Measurements from ENCODE around the gene VPS37C.

The VPS37C gene

DNA sequence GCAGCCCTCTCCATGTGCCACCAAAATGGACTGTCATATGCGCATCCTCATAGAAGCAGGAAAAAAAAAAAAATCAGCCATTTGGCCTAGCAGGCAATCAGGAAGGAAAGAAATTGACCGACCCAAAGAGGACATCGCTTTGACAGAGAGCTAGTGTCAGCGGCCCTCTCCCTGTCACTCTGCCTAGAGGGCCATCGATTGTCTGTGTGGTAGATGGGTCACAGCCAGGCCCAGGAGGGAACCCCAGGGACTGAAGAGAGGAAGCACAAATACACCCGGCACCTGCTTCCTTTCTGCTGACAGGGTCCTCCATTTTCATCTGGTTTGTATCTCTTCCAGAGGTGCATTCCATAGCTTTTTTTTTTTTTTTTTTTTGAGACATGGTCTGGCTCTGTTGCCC, 21.8 kb downstream of the VPS37C start:
- H3K4me3 ChIP-seq = peak overlapping the region in 7 of 10 experiments; percentile 14 to 38 (median 33); a peak in 10 of 20 replicates
- peaks cover 66 to 99% (median 80%) of the 10 kb centered on the region in 11 experiments for H4K20me1 ChIP-seq
- no peaks in the 10 kb centered on the region for H3K9me3 ChIP-seq (replicated peaks in 1 of 11)
- H3K4me2 ChIP-seq = peak overlapping the region; percentile 70 to 93 (median 88)
- peaks cover 0 to 51% (median 0%) of the 10 kb centered on the region in 11 experiments; a peak in 9 of 22 replicates for H3K36me3 ChIP-seq
- H3K27me3 ChIP-seq = peaks cover 0 to 17% (median 8%) of the 10 kb centered on the region in 11 experiments; a peak in 10 of 22 replicates
- peak overlapping the region in 7 of 11 experiments; percentile 12 to 66 (median 32); a peak in 11 of 22 replicates for H3K9ac ChIP-seq
- peak overlapping the region in 6 of 11 experiments; percentile 2 to 65 (median 51); a peak in 11 of 22 replicates for H3K27ac ChIP-seq
- TF ChIP-seq Cebpa-rat (IDR thresholded peaks at IDR 0.05) = no peak
- peaks cover 51 to 79% (median 60%) of the 10 kb centered on the region in 10 experiments for H3K4me1 ChIP-seq

GRCh38 chr11:61138935-61139334, 22.3 kb downstream of the VPS37C start:
- peak overlapping the region; percentile 70 to 93 (median 88) for H3K4me2 ChIP-seq
- H3K27me3 ChIP-seq = peaks cover 0 to 17% (median 8%) of the 10 kb centered on the region in 11 experiments; a peak in 10 of 22 replicates
- H3K9me3 ChIP-seq (replicated peaks in 1 of 11) = no peaks in the 10 kb centered on the region
- H3K27ac ChIP-seq = peak overlapping the region in 6 of 11 experiments; percentile 2 to 65 (median 51); a peak in 11 of 22 replicates
- H3K9ac ChIP-seq = peak overlapping the region in 7 of 11 experiments; percentile 12 to 66 (median 36); a peak in 12 of 22 replicates
- TF ChIP-seq Cebpa-rat (IDR thresholded peaks at IDR 0.05) = peak in 4 of 11 experiments; percentile 30 to 70 (median 51); a peak in 4 of 22 replicates
- peaks cover 0 to 54% (median 0%) of the 10 kb centered on the region in 11 experiments; a peak in 9 of 22 replicates for H3K36me3 ChIP-seq
- H3K4me1 ChIP-seq = peaks cover 51 to 74% (median 58%) of the 10 kb centered on the region in 10 experiments
- peak overlapping the region in 7 of 10 experiments; percentile 14 to 38 (median 33); a peak in 10 of 20 replicates for H3K4me3 ChIP-seq
- peaks cover 71 to 99% (median 83%) of the 10 kb centered on the region in 11 experiments for H4K20me1 ChIP-seq

GRCh38 chr11:61134801-61135257, 26.4 kb downstream of the VPS37C start:
- H3K4me1 ChIP-seq = peaks cover 35 to 75% (median 57%) of the 10 kb centered on the region in 10 experiments
- H3K4me3 ChIP-seq = no peak overlapping the region
- no peak overlapping the region for H3K9ac ChIP-seq
- no peaks in the 10 kb centered on the region for H3K9me3 ChIP-seq (replicated peaks in 1 of 11)
- H3K27me3 ChIP-seq = peaks cover 0 to 17% (median 8%) of the 10 kb centered on the region in 11 experiments; a peak in 10 of 22 replicates
- peaks cover 0 to 79% (median 0%) of the 10 kb centered on the region in 11 experiments; a peak in 11 of 22 replicates for H3K36me3 ChIP-seq
- H3K4me2 ChIP-seq = peak overlapping the region in 3 of 11 experiments; percentile 2 to 41 (median 30); a peak in 1 of 22 replicates
- no peak for TF ChIP-seq Cebpa-rat (IDR thresholded peaks at IDR 0.05)
- H4K20me1 ChIP-seq = peaks cover 61 to 100% (median 75%) of the 10 kb centered on the region in 11 experiments
- no peak overlapping the region for H3K27ac ChIP-seq

GRCh38 chr11:61133956-61134662, 27.1 kb downstream of the VPS37C start:
- H3K27ac ChIP-seq = no peak overlapping the region
- no peak for TF ChIP-seq Cebpa-rat (IDR thresholded peaks at IDR 0.05)
- H4K20me1 ChIP-seq = peaks cover 58 to 100% (median 73%) of the 10 kb centered on the region in 11 experiments
- no peak overlapping the region; a peak in 1 of 22 replicates for H3K4me2 ChIP-seq
- peaks cover 0 to 85% (median 0%) of the 10 kb centered on the region in 11 experiments; a peak in 11 of 22 replicates for H3K36me3 ChIP-seq
- no peak overlapping the region for H3K4me3 ChIP-seq
- H3K9me3 ChIP-seq (replicated peaks in 1 of 11) = no peaks in the 10 kb centered on the region
- peaks cover 35 to 75% (median 57%) of the 10 kb centered on the region in 10 experiments for H3K4me1 ChIP-seq
- H3K9ac ChIP-seq = no peak overlapping the region
- peaks cover 0 to 17% (median 8%) of the 10 kb centered on the region in 11 experiments; a peak in 10 of 22 replicates for H3K27me3 ChIP-seq

GRCh38 chr11:61133145-61133544, 28.1 kb downstream of the VPS37C start:
- peaks cover 30 to 71% (median 50%) of the 10 kb centered on the region in 10 experiments for H3K4me1 ChIP-seq
- H3K9ac ChIP-seq = no peak overlapping the region; a peak in 2 of 22 replicates
- no peak for TF ChIP-seq Cebpa-rat (IDR thresholded peaks at IDR 0.05)
- H3K4me3 ChIP-seq = no peak overlapping the region
- peaks cover 0 to 13% (median 4%) of the 10 kb centered on the region in 11 experiments; a peak in 8 of 22 replicates for H3K27me3 ChIP-seq
- H3K36me3 ChIP-seq = peaks cover 0 to 89% (median 0%) of the 10 kb centered on the region in 11 experiments; a peak in 11 of 22 replicates
- H3K9me3 ChIP-seq (replicated peaks in 1 of 11) = no peaks in the 10 kb centered on the region
- H4K20me1 ChIP-seq = peaks cover 49 to 98% (median 68%) of the 10 kb centered on the region in 11 experiments
- H3K27ac ChIP-seq = no peak overlapping the region
- peak overlapping the region in 10 of 11 experiments; percentile 3 to 82 (median 64); a peak in 17 of 22 replicates for H3K4me2 ChIP-seq

- H4K20me1 ChIP-seq = peaks cover 44 to 97% (median 63%) of the 10 kb centered on the region in 11 experiments
- peak overlapping the region in 10 of 11 experiments; percentile 3 to 82 (median 64); a peak in 18 of 22 replicates for H3K4me2 ChIP-seq
- H3K27ac ChIP-seq = no peak overlapping the region
- H3K27me3 ChIP-seq = peaks cover 0 to 9% (median 0%) of the 10 kb centered on the region in 11 experiments; a peak in 4 of 22 replicates
- H3K4me1 ChIP-seq = peaks cover 30 to 66% (median 47%) of the 10 kb centered on the region in 10 experiments
- no peaks in the 10 kb centered on the region for H3K9me3 ChIP-seq (replicated peaks in 1 of 11)
- no peak for TF ChIP-seq Cebpa-rat (IDR thresholded peaks at IDR 0.05)
- H3K4me3 ChIP-seq = no peak overlapping the region
- H3K36me3 ChIP-seq = peaks cover 0 to 87% (median 0%) of the 10 kb centered on the region in 11 experiments; a peak in 11 of 22 replicates
- peak overlapping the region in 3 of 11 experiments; percentile 18 to 44 (median 23); a peak in 3 of 22 replicates for H3K9ac ChIP-seq
These were observed 28.6 kb downstream of the VPS37C start for GRCh38 chr11:61132646-61133045.

DNA sequence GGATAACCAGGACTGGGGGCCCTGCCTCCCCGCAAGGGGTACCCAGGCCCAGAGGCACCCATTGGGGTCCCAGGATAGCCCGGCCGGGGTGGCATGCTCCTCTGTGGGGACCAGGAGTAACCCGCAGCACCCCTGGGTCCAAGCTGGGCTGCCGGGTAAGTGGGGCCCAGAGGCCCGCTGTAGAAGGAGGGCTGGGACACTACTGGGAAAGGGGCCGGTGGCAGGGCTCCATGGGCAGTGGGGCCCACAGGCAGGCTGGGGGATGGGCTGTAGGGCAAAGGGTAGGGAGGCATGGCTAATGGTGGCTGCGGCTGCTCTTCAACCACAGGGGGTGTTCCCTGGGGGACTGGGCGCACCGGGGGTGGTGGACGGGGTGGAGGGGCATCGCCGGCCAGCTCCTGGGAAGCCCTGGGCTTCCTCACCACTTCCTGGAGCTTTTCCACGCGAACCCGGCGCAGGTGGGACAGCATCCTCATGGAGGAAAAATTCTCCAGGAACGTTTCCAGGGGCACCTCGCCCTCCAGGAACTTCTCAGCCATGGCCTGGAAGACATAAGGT, 29.1 kb downstream of the VPS37C start:
- peak overlapping the region in 9 of 11 experiments; percentile 37 to 82 (median 65); a peak in 16 of 22 replicates for H3K4me2 ChIP-seq
- peaks cover 0 to 87% (median 0%) of the 10 kb centered on the region in 11 experiments; a peak in 11 of 22 replicates for H3K36me3 ChIP-seq
- TF ChIP-seq Cebpa-rat (IDR thresholded peaks at IDR 0.05) = no peak
- no peak overlapping the region for H3K27ac ChIP-seq
- peaks cover 39 to 96% (median 57%) of the 10 kb centered on the region in 11 experiments for H4K20me1 ChIP-seq
- no peaks in the 10 kb centered on the region for H3K9me3 ChIP-seq (replicated peaks in 1 of 11)
- peak overlapping the region in 3 of 11 experiments; percentile 18 to 44 (median 23); a peak in 3 of 22 replicates for H3K9ac ChIP-seq
- no peak overlapping the region for H3K4me3 ChIP-seq
- peaks cover 0 to 3% (median 0%) of the 10 kb centered on the region in 11 experiments; a peak in 3 of 22 replicates for H3K27me3 ChIP-seq
- peaks cover 30 to 65% (median 45%) of the 10 kb centered on the region in 10 experiments for H3K4me1 ChIP-seq

DNA sequence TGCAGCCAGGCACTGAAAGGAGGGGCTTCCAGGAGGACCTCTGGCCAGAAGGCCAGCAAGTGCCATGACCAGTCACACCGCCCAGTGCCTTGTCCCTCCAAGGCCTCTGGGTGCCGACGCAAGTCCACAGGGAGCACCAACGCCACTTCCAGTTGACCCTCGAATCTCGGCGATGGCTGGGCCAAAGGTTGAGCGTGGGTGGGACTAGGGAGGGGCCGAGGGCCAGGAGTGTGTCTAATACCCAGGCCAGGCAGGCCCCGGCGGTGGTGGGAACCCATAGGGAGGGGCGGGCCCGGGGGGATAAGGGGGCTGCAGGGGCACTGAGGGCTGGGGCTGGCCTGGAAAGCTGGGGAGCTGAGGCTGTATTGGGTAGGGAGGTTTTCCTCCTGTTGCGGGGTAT, 29.6 kb downstream of the VPS37C start:
- H3K4me2 ChIP-seq = peak overlapping the region in 8 of 11 experiments; percentile 50 to 82 (median 68); a peak in 12 of 22 replicates
- no peaks in the 10 kb centered on the region for H3K27me3 ChIP-seq
- H3K36me3 ChIP-seq = peaks cover 0 to 87% (median 0%) of the 10 kb centered on the region in 11 experiments; a peak in 11 of 22 replicates
- H3K27ac ChIP-seq = no peak overlapping the region
- no peaks in the 10 kb centered on the region for H3K9me3 ChIP-seq (replicated peaks in 1 of 11)
- peaks cover 30 to 70% (median 48%) of the 10 kb centered on the region in 10 experiments for H3K4me1 ChIP-seq
- H4K20me1 ChIP-seq = peaks cover 34 to 96% (median 53%) of the 10 kb centered on the region in 11 experiments
- no peak overlapping the region for H3K4me3 ChIP-seq
- 0 out of 22 replicates have a peak overlapping the region, but pooled peaks of 1 of the 11 experiments have one; percentile 44 for H3K9ac ChIP-seq
- TF ChIP-seq Cebpa-rat (IDR thresholded peaks at IDR 0.05) = no peak
